HepG2 (cell line): ENCODE data around the gene PPP1R15B. TPM values are rescaled to one million over a fixed set of nuclear protein-coding genes. Genes with fewer than 3 reads are reported as not detected.

Experiments used
- ELF3 ChIP-seq: IDR thresholded peaks from 2 replicates; pipeline ENCODE4 v1.6.1; 2016; ENCODE audit warnings: missing genetic modification reagents, missing compliant biosample characterization
- FOSL2 ChIP-seq: sonication (generic); formaldehyde crosslinking; IDR thresholded peaks from 2 replicates; pipeline ENCODE4 v1.4.0; 2020; ENCODE audit warnings: missing genetic modification reagents
- FOXK1 ChIP-seq: sonication (generic); formaldehyde crosslinking; IDR thresholded peaks from 2 replicates; pipeline ENCODE4 v1.4.0; 2020; ENCODE audit warnings: low read depth, missing genetic modification reagents, borderline replicate concordance
- MEF2D ChIP-seq: sonication (generic); formaldehyde crosslinking; IDR thresholded peaks from 2 replicates; pipeline ENCODE4 v1.5.1; 2020; ENCODE audit warnings: mild to moderate bottlenecking, missing genetic modification reagents
- MNT ChIP-seq: fragments of 450-650 bp; IDR thresholded peaks from 2 replicates; pipeline ENCODE4 v1.6.1; 2016
- NFAT5 ChIP-seq: sonication (generic); formaldehyde crosslinking; IDR thresholded peaks from 2 replicates; pipeline ENCODE4 v1.4.0; 2020; ENCODE audit warnings: missing genetic modification reagents
- PITX1 ChIP-seq: sonication (generic); formaldehyde crosslinking; IDR thresholded peaks from 2 replicates; pipeline ENCODE4 v1.5.1; 2020; ENCODE audit warnings: mild to moderate bottlenecking, missing genetic modification reagents
- RELA ChIP-seq: sonication (generic); formaldehyde crosslinking; IDR thresholded peaks from 2 replicates; pipeline ENCODE4 v1.4.0; 2020; ENCODE audit warnings: missing genetic modification reagents
- REPIN1 ChIP-seq: sonication (generic); formaldehyde crosslinking; IDR thresholded peaks from 2 replicates; pipeline ENCODE4 v1.8.0; 2022; ENCODE audit warnings: missing genetic modification reagents, low read depth, mild to moderate bottlenecking, borderline replicate concordance
- SOX13 ChIP-seq, 3 experiments: fragments of 450-650 bp in 1 of 3; sonication (generic) in 1 of 3; formaldehyde crosslinking in 1 of 3; IDR thresholded peaks in 2 of 3; conservative IDR thresholded peaks in 1 of 3; 2 replicates each; pipeline versions ENCODE4 v1.5.0 to v1.6.1; 2016 to 2020; ENCODE audit warnings: antibody characterized with exemption in 1 of 3, mild to moderate bottlenecking in 1 of 3, missing compliant biosample characterization in 1 of 3, missing genetic modification reagents in 1 of 3, moderate library complexity in 1 of 3
- ZBTB3 ChIP-seq: sonication (generic); formaldehyde crosslinking; IDR thresholded peaks from 2 replicates; pipeline ENCODE4 v1.4.0; 2020; ENCODE audit warnings: low read depth, mild to moderate bottlenecking, moderate library complexity, missing genetic modification reagents, borderline replicate concordance
- ZHX1 ChIP-seq: sonication (generic); formaldehyde crosslinking; IDR thresholded peaks from 2 replicates; pipeline ENCODE4 v1.8.1; 2022; ENCODE audit warnings: low read depth, mild to moderate bottlenecking, missing genetic modification reagents
- ZNF225 ChIP-seq: sonication (generic); formaldehyde crosslinking; IDR thresholded peaks from 2 replicates; pipeline ENCODE4 v1.4.0; 2020; ENCODE audit warnings: mild to moderate bottlenecking, missing genetic modification reagents
- ZNF562 ChIP-seq: sonication (generic); formaldehyde crosslinking; IDR thresholded peaks from 2 replicates; pipeline ENCODE4 v1.8.0; 2022; ENCODE audit warnings: missing genetic modification reagents, borderline replicate concordance
- ZNF572 ChIP-seq: sonication (generic); formaldehyde crosslinking; IDR thresholded peaks from 2 replicates; pipeline ENCODE4 v1.5.1; 2020; ENCODE audit warnings: mild to moderate bottlenecking, missing genetic modification reagents
- ZNF629 ChIP-seq: sonication (generic); formaldehyde crosslinking; conservative IDR thresholded peaks from 2 replicates; pipeline ENCODE4 v1.5.0; 2020; ENCODE audit warnings: missing genetic modification reagents
- ZNF652 ChIP-seq: IDR thresholded peaks from 2 replicates; pipeline ENCODE4 v1.6.1; 2016; ENCODE audit warnings: low read depth, borderline replicate concordance
- ZNF713 ChIP-seq: sonication (generic); formaldehyde crosslinking; IDR thresholded peaks from 2 replicates; pipeline ENCODE4 v1.4.0; 2020; ENCODE audit warnings: mild to moderate bottlenecking, missing genetic modification reagents
- ZNF780A ChIP-seq: sonication (generic); formaldehyde crosslinking; IDR thresholded peaks from 2 replicates; pipeline ENCODE4 v1.8.0; 2022; ENCODE audit warnings: mild to moderate bottlenecking, missing genetic modification reagents, moderate library complexity
- polyA plus RNA-seq, 8 experiments: library from polyadenylated mRNA; depleted of rRNA in 3 of 8; stranded (reverse) in 7 of 8; unstranded in 1 of 8; fragments of >200 nt; fragmentation: Illumina TruSeq in 4 of 8; extraction: Trizol in 4 of 8; gene quantifications; 2 replicates each; pipeline versions ENCODE4 v1.2.1 to v1.2.3, GENCODE V29; 2011 to 2016; ENCODE audit warnings: low read depth in 4 of 8, missing spikeins in 1 of 8, mixed read lengths in 1 of 8; ENCODE audit not compliant: insufficient read depth in 1 of 8
- total RNA-seq, 5 experiments: library from RNA; depleted of rRNA; stranded (reverse); fragments of >200 nt; fragmentation: Illumina TruSeq; extraction: Trizol; gene quantifications; 2 replicates each; pipeline ENCODE4 v1.2.3, GENCODE V29; 2016; ENCODE audit warnings: low read depth in 1 of 5
- TF ChIP-seq, protein P1 (sequence below): IDR thresholded peaks from 2 replicates; pipeline ENCODE4 v1.6.1; 2016; ENCODE audit warnings: low read depth

The PPP1R15B gene
- total and polyA plus RNA-seq, 2 of the 13 experiments (the other 11 are each of a cell fraction or from before 2014, with no cell fraction given) = 13.4 to 23.8 TPM

- TF ChIP-seq, protein P1, sequence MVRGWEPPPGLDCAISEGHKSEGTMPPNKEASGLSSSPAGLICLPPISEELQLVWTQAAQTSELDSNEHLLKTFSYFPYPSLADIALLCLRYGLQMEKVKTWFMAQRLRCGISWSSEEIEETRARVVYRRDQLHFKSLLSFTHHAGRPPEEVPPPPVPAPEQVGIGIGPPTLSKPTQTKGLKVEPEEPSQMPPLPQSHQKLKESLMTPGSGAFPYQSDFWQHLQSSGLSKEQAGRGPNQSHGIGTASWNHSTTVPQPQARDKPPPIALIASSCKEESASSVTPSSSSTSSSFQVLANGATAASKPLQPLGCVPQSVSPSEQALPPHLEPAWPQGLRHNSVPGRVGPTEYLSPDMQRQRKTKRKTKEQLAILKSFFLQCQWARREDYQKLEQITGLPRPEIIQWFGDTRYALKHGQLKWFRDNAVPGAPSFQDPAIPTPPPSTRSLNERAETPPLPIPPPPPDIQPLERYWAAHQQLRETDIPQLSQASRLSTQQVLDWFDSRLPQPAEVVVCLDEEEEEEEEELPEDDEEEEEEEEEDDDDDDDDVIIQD = no peak
- TF ChIP-seq ZHX1 (CRISPR knock-in tag) (no peak), ZNF562 (CRISPR knock-in tag) (no peak), REPIN1 (no peak), RELA (no peak), ZNF713 (CRISPR knock-in tag) (no peak), ZNF780A (CRISPR knock-in tag) (no peak), ZNF225 (no peak), MNT (no peak), ZNF572 (no peak), ZBTB3 (CRISPR knock-in tag) (no peak), SOX13 (IDR thresholded peaks at IDR 0.05) (no peak), SOX13 (CRISPR knock-in tag; conservative IDR thresholded peaks at IDR 0.05 in 1 of 2, IDR thresholded peaks at IDR 0.05 in 1 of 2) (0 out of 4 replicates have a peak, but pooled peaks of 1 of the 2 experiments have one; percentile 15), FOXK1 (CRISPR knock-in tag) (no peak), NFAT5 (no peak), ELF3 (0 out of 2 replicates have a peak, but pooled peaks have one; percentile 34), PITX1 (CRISPR knock-in tag) (0 out of 2 replicates have a peak, but pooled peaks have one; percentile 16), ZNF629 (CRISPR knock-in tag) (no peak), FOSL2 (CRISPR knock-in tag) (no peak), MEF2D (CRISPR knock-in tag) (no peak), ZNF652 (CRISPR knock-in tag) (peak; percentile 99)
- TF ChIP-seq, all 625 proteins: peak for 24
These were observed 7.0 kb downstream of the PPP1R15B start (continued) for GRCh38 chr1:204404629-204405028.
